Measurements from ENCODE around the gene FHOD3. TPM values are rescaled to one million over a fixed set of nuclear protein-coding genes. Genes with fewer than 3 reads are reported as not detected.

Gene FHOD3
- total RNA-seq, 1 experiment from 2014 or later = 22.7 TPM

GRCh38 chr18:36734596-36734995, 437.1 kb downstream of the FHOD3 start:
- ATAC-seq (no peak), DNase-seq (ENCODE audit: low read depth, low spot score) (no peak)
- Histone ChIP-seq H3K27me3 (ENCODE audit: control insufficient read depth, insufficient read depth, low read length) (no peaks in the 10 kb centered on the region), H3K4me1 (ENCODE audit: control insufficient read depth, insufficient read depth, low read length) (no peaks in the 10 kb centered on the region), H3K4me3 (ENCODE audit: low read depth in 2 of 2, low read length in 2 of 2) (no peak overlapping the region), H3K27ac (ENCODE audit: low read length) (no peak overlapping the region), H3K9me3 (ENCODE audit: control insufficient read depth, insufficient read depth, low read depth, low read length) (no peaks in the 10 kb centered on the region), H3K36me3 (ENCODE audit: control insufficient read depth, insufficient read depth, low read length) (no peaks in the 10 kb centered on the region)
- ChIA-PET CTCF (no interaction called here), POLR2A (no interaction called here)
- TF ChIP-seq SIN3A (IDR thresholded peaks at IDR 0.05; ENCODE audit: borderline replicate concordance, insufficient read depth, low read depth, low read length) = no peak
- BruUV-seq (replicated peaks) = no TSS peak
- intact Hi-C loops (cut with micrococcal nuclease; ENCODE audit: unreplicated experiment) (no loop called here), in situ Hi-C loops (cut with HindIII; ENCODE audit: low pct_unique_long_range_greater_than_20kb, low sequenced_read_pairs) (no loop called here)

GRCh38 chr18:36735130-36735529, 437.6 kb downstream of the FHOD3 start:
- BruUV-seq (replicated peaks) = no TSS peak
- no peak for DNase-seq (ENCODE audit: low read depth, low spot score)
- TF ChIP-seq SIN3A (IDR thresholded peaks at IDR 0.05; ENCODE audit: borderline replicate concordance, insufficient read depth, low read depth, low read length) (no peak), TCF7L2 (IDR thresholded peaks at IDR 0.05; ENCODE audit: low read depth, low read length) (no peak), POLR2AphosphoS5 (IDR thresholded peaks at IDR 0.05; ENCODE audit: low read depth, low read length) (no peak), REST (IDR thresholded peaks at IDR 0.05; ENCODE audit: insufficient read depth in 1 of 2, low read depth in 2 of 2, low read length in 1 of 2) (no peak), CTCF (IDR thresholded peaks at IDR 0.05) (no peak)
- no peaks in the 10 kb centered on the region; the same call in 1 of the 2 replicates for H3K36me3 ChIP-seq (ENCODE audit: control insufficient read depth, insufficient read depth, low read length)
- H3K27me3 ChIP-seq (ENCODE audit: control insufficient read depth, insufficient read depth, low read length) = no peaks in the 10 kb centered on the region
- POLR2A ChIA-PET = no interaction called here
- no peaks in the 10 kb centered on the region for H3K4me1 ChIP-seq (ENCODE audit: control insufficient read depth, insufficient read depth, low read length)
- ATAC-seq = no peak
- intact Hi-C loops (cut with micrococcal nuclease; ENCODE audit: unreplicated experiment) (no loop called here), in situ Hi-C loops (cut with HindIII; ENCODE audit: low pct_unique_long_range_greater_than_20kb, low sequenced_read_pairs) (no loop called here)
- H3K27ac ChIP-seq (ENCODE audit: low read length) = no peak overlapping the region
- no peaks in the 10 kb centered on the region for H3K9me3 ChIP-seq (ENCODE audit: control insufficient read depth, insufficient read depth, low read depth, low read length)
- no peak overlapping the region for H3K4me3 ChIP-seq (ENCODE audit: low read depth in 2 of 2, low read length in 2 of 2)
- CTCF ChIA-PET = no interaction called here

- no peaks in the 10 kb centered on the region; the same call in 1 of the 2 replicates for H3K36me3 ChIP-seq (ENCODE audit: control insufficient read depth, insufficient read depth, low read length)
- no peak for DNase-seq (ENCODE audit: low read depth, low spot score)
- no peak overlapping the region for H3K27ac ChIP-seq (ENCODE audit: low read length)
- ATAC-seq = no peak
- H3K9me3 ChIP-seq (ENCODE audit: control insufficient read depth, insufficient read depth, low read depth, low read length) = no peaks in the 10 kb centered on the region
- no peaks in the 10 kb centered on the region for H3K4me1 ChIP-seq (ENCODE audit: control insufficient read depth, insufficient read depth, low read length)
- in situ Hi-C loops (cut with HindIII; ENCODE audit: low pct_unique_long_range_greater_than_20kb, low sequenced_read_pairs) (no loop called here), intact Hi-C loops (cut with micrococcal nuclease; ENCODE audit: unreplicated experiment) (no loop called here)
- H3K4me3 ChIP-seq (ENCODE audit: low read depth in 2 of 2, low read length in 2 of 2) = no peak overlapping the region
- POLR2A ChIA-PET = no interaction called here
- no peak for TF ChIP-seq CTCF (IDR thresholded peaks at IDR 0.05)
- no peak for TF ChIP-seq TCF7L2 (IDR thresholded peaks at IDR 0.05; ENCODE audit: low read depth, low read length)
- no peak for TF ChIP-seq POLR2AphosphoS5 (IDR thresholded peaks at IDR 0.05; ENCODE audit: low read depth, low read length)
- TF ChIP-seq REST (IDR thresholded peaks at IDR 0.05; ENCODE audit: insufficient read depth in 1 of 2, low read depth in 2 of 2, low read length in 1 of 2) = no peak
- TF ChIP-seq SIN3A (IDR thresholded peaks at IDR 0.05; ENCODE audit: borderline replicate concordance, insufficient read depth, low read depth, low read length) = no peak
- H3K27me3 ChIP-seq (ENCODE audit: control insufficient read depth, insufficient read depth, low read length) = no peaks in the 10 kb centered on the region
- BruUV-seq (replicated peaks) = no TSS peak
- CTCF ChIA-PET = no interaction called here
Measured at GRCh38 chr18:36736094-36736493, 438.6 kb downstream of the FHOD3 start.

Data from Panc1 (cell line).